GM19043 (cell line): ENCODE data around the gene PDE8B.

ENCODE experiments used
- ATAC-seq: cut with Tn5 transposase; IDR thresholded peaks from one replicate; pipeline ENCODE4 v1.9.1; 2021; ENCODE audit warnings: low read depth; ENCODE audit not compliant: unreplicated experiment

PDE8B gene

GRCh38 chr5:77316871-77317661, 106.6 kb downstream of the PDE8B start:
- no peak for ATAC-seq

GRCh38 chr5:77318060-77318459, 107.6 kb downstream of the PDE8B start:
- no peak for ATAC-seq

- no peak for ATAC-seq
These were observed 108.8 kb downstream of the PDE8B start for GRCh38 chr5:77319117-77319804.

- no peak for ATAC-seq
These were observed 111.4 kb downstream of the PDE8B start for GRCh38 chr5:77321793-77322394.

DNA sequence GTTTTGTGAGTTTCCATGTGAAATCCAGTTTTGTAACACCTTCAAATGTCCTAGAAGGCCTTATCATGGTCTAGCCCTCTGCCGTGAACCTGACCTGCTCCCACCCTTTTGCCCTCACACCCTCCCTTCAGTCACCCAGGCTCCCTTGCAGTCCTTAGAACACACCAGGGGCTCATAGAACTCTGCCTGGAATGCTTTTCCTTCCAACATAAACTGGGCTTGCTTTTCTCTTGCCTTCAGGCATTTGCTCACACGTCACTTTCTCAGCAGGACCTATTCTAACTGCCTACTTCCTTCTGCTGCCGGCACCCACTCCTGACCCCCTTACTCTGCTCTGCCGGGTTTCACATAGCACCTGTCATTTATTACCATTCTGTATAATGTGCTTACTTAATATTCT, 111.9 kb downstream of the PDE8B start:
- no peak for ATAC-seq

DNA sequence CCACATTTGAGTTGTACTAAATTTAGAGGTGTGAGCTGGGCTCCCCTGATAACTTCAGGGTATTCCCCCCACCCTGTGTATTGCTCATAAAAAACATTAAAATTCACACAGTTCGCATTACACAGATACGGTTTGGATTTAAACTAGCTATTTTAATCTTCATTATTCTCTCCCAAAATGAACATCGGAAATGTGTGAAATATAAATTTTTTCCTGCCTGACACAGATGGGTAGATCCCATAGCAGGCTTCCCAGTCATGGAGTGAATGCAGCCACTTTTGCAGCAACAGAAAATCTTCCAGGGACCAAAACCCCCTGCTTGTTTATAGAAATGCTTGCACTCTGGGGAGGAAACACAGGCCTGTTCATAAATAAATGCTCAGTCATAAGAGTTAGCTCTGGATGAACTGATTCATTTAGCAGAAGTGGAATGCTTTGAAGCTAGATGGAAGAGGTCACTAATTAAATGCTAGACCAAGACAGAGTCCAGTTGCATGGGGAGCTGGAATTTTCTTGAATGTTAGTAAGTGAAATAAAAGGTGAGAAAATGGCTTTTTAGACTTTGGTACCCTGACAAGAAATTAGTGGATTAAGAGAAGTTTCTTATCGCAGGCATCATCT, 115.6 kb downstream of the PDE8B start:
- no peak for ATAC-seq

DNA sequence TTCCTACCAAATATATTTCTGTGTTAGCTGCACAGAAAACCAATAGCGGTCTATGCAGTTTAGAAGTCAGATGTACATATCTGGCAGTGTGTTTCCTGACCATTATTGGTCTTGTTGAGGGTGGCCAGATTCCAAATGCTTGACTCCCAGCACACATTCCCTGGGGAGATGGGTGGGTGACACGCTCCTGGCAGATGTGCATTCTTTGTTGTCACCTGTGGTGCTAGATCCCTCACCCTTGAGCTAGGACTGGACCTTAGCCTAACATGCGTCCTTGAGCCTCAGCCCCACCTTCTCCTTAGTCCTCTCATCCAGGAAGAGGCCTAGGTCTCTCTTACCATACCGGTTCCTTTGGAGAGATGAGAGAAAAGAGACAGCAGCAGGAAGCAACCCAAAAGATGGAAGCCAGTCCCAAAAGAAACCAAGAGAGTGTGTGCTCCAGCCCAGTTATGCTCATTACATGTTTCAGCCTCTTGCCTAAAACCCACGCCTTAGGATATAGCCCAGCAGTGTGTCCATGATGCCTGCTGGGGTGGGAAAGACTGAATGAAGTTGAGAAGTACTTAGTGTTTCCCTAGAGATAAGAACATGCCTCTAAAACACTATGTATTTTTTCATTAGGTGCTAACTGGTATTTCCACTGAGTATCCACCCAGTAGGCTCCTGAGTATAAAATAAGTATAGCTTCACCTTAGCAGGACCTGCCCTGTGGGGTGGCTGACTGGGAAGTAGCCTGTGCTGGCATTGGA, 116.7 kb downstream of the PDE8B start:
- no peak for ATAC-seq

- no peak for ATAC-seq
These were observed 118.6 kb downstream of the PDE8B start for GRCh38 chr5:77328930-77329647.

- ATAC-seq, result no peak
These were observed 119.4 kb downstream of the PDE8B start for GRCh38 chr5:77329664-77330430.

DNA sequence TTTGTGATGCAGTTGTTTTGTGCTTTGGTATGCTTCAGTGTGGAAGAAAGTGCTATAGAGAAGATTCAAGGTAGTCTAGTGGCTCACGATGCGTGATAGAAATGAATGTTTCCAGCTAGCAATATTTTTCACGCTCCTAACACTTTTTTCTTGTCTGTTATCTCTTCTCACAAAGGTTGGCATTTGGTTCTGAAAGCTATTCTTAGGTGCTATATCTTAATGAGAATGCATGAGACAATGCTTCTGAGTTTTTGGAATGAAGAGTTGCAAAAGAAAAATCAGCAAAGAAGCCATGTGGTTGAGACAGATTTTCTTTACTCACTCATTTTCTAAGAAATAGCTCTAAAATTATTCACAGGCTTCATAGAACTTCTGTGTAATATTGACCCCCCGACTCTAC, 122.6 kb downstream of the PDE8B start:
- ATAC-seq, result no peak

GRCh38 chr5:77333451-77334123, 123.1 kb downstream of the PDE8B start:
- ATAC-seq, result no peak

DNA sequence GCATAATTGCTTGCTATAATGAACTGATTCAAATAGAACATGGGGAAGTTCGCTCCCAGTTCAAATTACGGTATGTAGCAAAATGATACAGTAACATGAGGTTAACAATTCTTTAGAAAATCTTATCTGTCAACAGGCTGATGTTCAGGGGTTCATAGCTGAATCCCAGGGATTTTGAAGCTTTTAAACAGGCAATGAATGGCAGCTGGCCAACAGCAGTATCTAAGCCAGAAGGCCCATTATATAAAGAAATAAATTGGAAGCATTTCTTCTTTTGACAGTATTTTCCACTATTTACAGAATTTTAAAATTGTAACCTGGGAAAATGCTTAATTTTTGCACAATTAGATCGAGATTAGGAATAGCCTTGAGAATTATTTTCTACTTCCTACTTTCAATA, 126.8 kb downstream of the PDE8B start:
- ATAC-seq, result no peak

- ATAC-seq, result no peak
These were observed 127.2 kb downstream of the PDE8B start for GRCh38 chr5:77337686-77338085.

DNA sequence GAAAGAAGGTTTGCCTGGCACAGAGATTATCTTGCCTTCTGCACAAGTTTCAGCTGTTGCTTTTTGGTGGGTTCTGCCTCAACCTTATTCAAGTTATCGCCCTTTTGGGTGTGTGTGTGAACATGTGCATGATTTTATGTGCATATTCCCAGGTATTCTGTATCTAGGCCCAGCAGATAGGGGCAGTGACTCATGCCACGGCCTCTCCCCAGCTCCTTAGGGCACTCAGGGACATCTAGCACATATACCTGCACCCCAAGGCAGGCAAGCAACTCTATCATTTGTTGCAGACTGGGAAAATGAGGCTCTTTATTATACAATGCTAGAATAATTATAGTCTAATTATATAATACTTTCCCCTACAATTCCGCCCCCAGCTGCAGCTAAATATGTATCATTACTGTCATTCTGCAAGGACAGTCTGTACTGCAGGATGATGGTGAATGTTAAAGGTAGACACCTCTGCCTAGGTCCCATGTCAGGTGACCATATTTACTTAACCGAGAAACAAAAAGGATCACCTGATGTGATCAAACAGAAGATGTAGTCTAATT, 128.9 kb downstream of the PDE8B start:
- no peak for ATAC-seq

DNA sequence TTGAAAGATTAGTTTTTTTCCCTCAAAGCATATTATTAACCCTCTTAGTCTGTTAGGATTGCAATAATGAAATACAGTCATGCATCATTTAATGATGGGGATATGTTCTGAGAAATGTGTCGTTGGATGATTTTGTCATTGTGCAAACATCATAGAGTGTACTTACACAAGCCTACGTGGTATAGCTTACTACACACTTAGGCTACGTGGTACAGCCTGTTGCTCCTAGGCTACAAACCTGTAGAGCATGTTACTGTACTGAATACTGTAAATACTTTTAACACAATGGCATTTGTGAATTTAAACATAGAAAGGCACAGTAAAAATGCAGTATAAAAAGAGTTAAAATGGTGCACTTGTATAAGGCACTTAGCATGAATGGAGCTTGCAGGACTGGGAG, 132.7 kb downstream of the PDE8B start:
- no peak for ATAC-seq

DNA sequence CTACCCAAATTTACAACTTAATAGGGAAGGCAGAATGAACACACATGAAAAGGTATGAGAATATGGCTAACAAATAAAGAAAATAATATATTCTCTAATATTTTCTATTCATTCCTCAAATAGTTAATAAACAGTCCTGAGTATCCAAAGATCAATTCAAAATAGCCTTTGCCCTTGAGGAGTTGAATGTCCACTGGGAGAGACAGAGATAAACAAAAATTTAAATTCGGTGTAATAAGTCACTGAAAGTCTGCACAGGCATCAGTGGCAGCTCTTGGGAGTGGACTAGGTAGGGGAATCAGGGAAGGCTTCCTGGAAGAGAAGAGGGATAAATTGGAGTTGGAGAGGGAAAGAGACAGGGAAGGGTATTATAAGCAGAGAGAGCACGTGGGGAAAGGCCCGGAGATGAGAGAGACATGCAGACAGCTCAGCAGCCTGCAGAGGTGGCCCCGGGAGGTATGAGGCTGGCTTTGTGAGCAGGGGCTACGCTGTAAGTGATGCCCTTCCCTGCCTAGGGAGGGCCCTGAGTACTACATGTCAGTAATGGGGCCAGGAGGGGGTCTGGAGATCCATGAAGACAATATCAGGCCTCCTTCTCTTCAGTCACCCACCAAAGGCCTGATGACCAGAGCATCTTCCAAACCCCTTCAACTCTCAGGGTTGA, 137.1 kb downstream of the PDE8B start:
- no peak for ATAC-seq

- ATAC-seq, result no peak
These were observed 142.8 kb downstream of the PDE8B start for GRCh38 chr5:77353251-77353650.

- ATAC-seq, result no peak
These were observed 144.0 kb downstream of the PDE8B start for GRCh38 chr5:77354454-77354853.
